Right lobe of liver (tissue), 6 donors: ENCODE results near the gene ATP2A1. TPM values are rescaled to one million over a fixed set of nuclear protein-coding genes. Genes with fewer than 3 reads are reported as not detected.

Source experiments
- ATAC-seq, 4 donors: fragments of 200-7000 bp; cut with Tn5 transposase; one replicate each; pipeline ENCODE4 v1.9.1; 2020; ENCODE audit warnings: mild to moderate bottlenecking in 4 of 4, moderate library complexity in 4 of 4
- DNase-seq, 3 donors: peaks; one replicate each; pipeline ENCODE4 v3.0.0-alpha.2; 2020
- H3K27ac ChIP-seq, 3 donors: fragments of 200-600 bp; one replicate each; pipeline ENCODE4 v1.8.0; 2022
- H3K27me3 ChIP-seq, 2 donors: fragments of 200-600 bp; one replicate each; pipeline ENCODE4 v1.8.0; 2022
- H3K36me3 ChIP-seq, 4 donors: fragments of 200-600 bp; sonication (generic) in 1 of 4; one replicate each; pipeline versions ENCODE4 v1.5.1 to v1.8.0; 2017 to 2022; ENCODE audit warnings: control low read depth in 1 of 4
- H3K4me1 ChIP-seq, 4 donors: fragments of 200-600 bp; sonication (generic) in 1 of 4; one replicate each; pipeline versions ENCODE4 v1.5.1 to v1.8.0; 2017 to 2022; ENCODE audit warnings: control low read depth in 1 of 4
- H3K4me3 ChIP-seq, 3 donors: fragments of 200-600 bp; one replicate each; pipeline ENCODE4 v1.8.0; 2022
- H3K9me3 ChIP-seq, 4 donors: fragments of 200-600 bp; sonication (generic) in 1 of 4; one replicate each; pipeline versions ENCODE4 v1.5.1 to v1.8.0; 2017 to 2022; ENCODE audit warnings: control low read depth in 1 of 4
- POLR2A ChIP-seq: fragments of 450-650 bp; IDR thresholded peaks from one replicate; pipeline ENCODE4 v1.6.1; 2017; ENCODE audit warnings: antibody characterized with exemption, mild to moderate bottlenecking
- WGBS: methylation state at CpG from one replicate; pipeline ENCODE4 v1.1.6; 2018; ENCODE audit warnings: low coverage, low lambda C conversion rate; ENCODE audit not compliant: insufficient coverage; ENCODE audit errors: missing lambda C conversion rate; 5-methylcytosine and 5-hydroxymethylcytosine counted together
- intact Hi-C, 2 donors: fragments of 100-400 bp; cut with DNase I; formaldehyde crosslinking; loops; one replicate each; pipeline versions ENCODE4 v1.11.2 to v1.14.1; 2022
- total RNA-seq, 6 experiments: library from RNA; depleted of rRNA in 2 of 6; stranded (reverse); fragments of >200 nt in 2 of 6; fragmentation: NEBNext Ultra II Directional in 3 of 6; extraction: Animal tissue kit (Norgen Biotek cat#: 25700) in 3 of 6; gene quantifications; one replicate each; pipeline versions ENCODE4 v1.1.0 to v1.2.4, GENCODE V29; 2016 to 2023
- TF ChIP-seq, protein P1 (sequence below), 4 donors: fragments of 200-600 bp in 3 of 4; fragments of 450-650 bp in 1 of 4; IDR thresholded peaks; one replicate each; pipeline versions ENCODE4 v1.5.1 to v1.8.0; 2016 to 2022; ENCODE audit warnings: antibody characterized with exemption in 4 of 4, mild to moderate bottlenecking in 2 of 4
- donor health status: DM: no; HTN: yes; CAD: no.
- donor health status: DM: no; HTN: no; CAD: no.
- donor health status: DM: no; HTN: no; CAD: no.
- donor health status: DM: no; HTN: yes; CAD: no.
- donor health status: DM: no; HTN: yes; CAD: no.

ATP2A1 gene
- total RNA-seq, 6 experiments from 2014 or later = 0.42 to 3.6 (median 0.77) TPM

- Histone ChIP-seq H3K27ac (no peak overlapping the region), H3K27me3 (no peaks in the 10 kb centered on the region), H3K4me1 (no peaks in the 10 kb centered on the region), H3K4me3 (no peak overlapping the region), H3K9me3 (no peaks in the 10 kb centered on the region), H3K36me3 (no peaks in the 10 kb centered on the region)
- no peak for TF ChIP-seq POLR2A
- TF ChIP-seq, protein P1, sequence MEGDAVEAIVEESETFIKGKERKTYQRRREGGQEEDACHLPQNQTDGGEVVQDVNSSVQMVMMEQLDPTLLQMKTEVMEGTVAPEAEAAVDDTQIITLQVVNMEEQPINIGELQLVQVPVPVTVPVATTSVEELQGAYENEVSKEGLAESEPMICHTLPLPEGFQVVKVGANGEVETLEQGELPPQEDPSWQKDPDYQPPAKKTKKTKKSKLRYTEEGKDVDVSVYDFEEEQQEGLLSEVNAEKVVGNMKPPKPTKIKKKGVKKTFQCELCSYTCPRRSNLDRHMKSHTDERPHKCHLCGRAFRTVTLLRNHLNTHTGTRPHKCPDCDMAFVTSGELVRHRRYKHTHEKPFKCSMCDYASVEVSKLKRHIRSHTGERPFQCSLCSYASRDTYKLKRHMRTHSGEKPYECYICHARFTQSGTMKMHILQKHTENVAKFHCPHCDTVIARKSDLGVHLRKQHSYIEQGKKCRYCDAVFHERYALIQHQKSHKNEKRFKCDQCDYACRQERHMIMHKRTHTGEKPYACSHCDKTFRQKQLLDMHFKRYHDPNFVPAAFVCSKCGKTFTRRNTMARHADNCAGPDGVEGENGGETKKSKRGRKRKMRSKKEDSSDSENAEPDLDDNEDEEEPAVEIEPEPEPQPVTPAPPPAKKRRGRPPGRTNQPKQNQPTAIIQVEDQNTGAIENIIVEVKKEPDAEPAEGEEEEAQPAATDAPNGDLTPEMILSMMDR (IDR thresholded peaks at IDR 0.05) = no peak
- intact Hi-C loops = no loop called here
- 94% methylated on average over 8 of the region's 25 CpGs for WGBS
- ATAC-seq = no peak
- DNase-seq = no peak
Measured at GRCh38 chr16:28900601-28901000, 22.3 kb downstream of the ATP2A1 start.

- H3K27ac ChIP-seq = no peak overlapping the region
- no peak for TF ChIP-seq POLR2A
- TF ChIP-seq, protein P1 (IDR thresholded peaks at IDR 0.05) = no peak
- DNase-seq (no peak), ATAC-seq (peak in 2 of 4 donors; percentile 4 to 14)
- intact Hi-C loops = no loop called here
- H3K36me3 ChIP-seq = no peaks in the 10 kb centered on the region
- WGBS = no CpG with 5 or more reads among the region's 15 CpGs
- no peaks in the 10 kb centered on the region for H3K4me1 ChIP-seq
- H3K27me3 ChIP-seq = no peaks in the 10 kb centered on the region
- no peak overlapping the region for H3K4me3 ChIP-seq
- H3K9me3 ChIP-seq = no peaks in the 10 kb centered on the region
Measured at GRCh38 chr16:28901862-28902261, 23.6 kb downstream of the ATP2A1 start.

DNA sequence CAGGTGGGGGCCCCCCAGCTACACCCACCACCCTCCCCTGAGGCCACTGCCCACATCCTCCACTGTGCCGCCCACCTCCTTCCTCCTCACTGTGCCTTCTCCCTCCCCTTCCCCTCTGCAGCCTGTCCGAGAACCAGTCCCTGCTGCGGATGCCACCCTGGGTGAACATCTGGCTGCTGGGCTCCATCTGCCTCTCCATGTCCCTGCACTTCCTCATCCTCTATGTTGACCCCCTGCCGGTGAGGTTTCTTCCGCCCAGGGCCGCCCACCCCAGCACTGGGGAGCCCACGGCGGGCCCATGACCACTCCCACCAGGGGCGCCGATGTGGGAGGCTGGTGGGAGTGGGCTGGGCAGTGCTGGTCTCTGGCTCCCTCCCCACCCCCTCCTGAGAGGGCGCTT lies 24.6 kb downstream of the ATP2A1 start:
- Histone ChIP-seq H3K27me3 (no peaks in the 10 kb centered on the region), H3K4me1 (no peaks in the 10 kb centered on the region), H3K36me3 (no peaks in the 10 kb centered on the region), H3K9me3 (no peaks in the 10 kb centered on the region), H3K27ac (no peak overlapping the region), H3K4me3 (no peak overlapping the region)
- ATAC-seq = peak in 2 of 4 donors; percentile 8 to 17
- WGBS = 33% methylated on average over 8 of the region's 11 CpGs
- intact Hi-C loops = no loop called here
- no peak for TF ChIP-seq POLR2A
- TF ChIP-seq, protein P1 (IDR thresholded peaks at IDR 0.05) = no peak
- DNase-seq = no peak

GRCh38 chr16:28903344-28904042 lies 25.2 kb downstream of the ATP2A1 start:
- DNase-seq (no peak), ATAC-seq (no peak)
- 80% methylated on average over 1 of the region's 29 CpGs for WGBS

More at GRCh38 chr16:28903344-28904042, 25.2 kb downstream of the ATP2A1 start:
- peaks cover 0 to 2% (median 0%) of the 10 kb centered on the region in 4 donors for H3K36me3 ChIP-seq
- H3K27ac ChIP-seq = no peak overlapping the region
- TF ChIP-seq, protein P1 (IDR thresholded peaks at IDR 0.05) = no peak
- TF ChIP-seq POLR2A = no peak
- H3K4me1 ChIP-seq = no peaks in the 10 kb centered on the region
- intact Hi-C loops = no loop called here
- H3K27me3 ChIP-seq = no peaks in the 10 kb centered on the region
- H3K4me3 ChIP-seq = no peak overlapping the region
- H3K9me3 ChIP-seq = no peaks in the 10 kb centered on the region
